Measurements from ENCODE around the gene HYPK. TPM values are rescaled to one million over a fixed set of nuclear protein-coding genes. Genes with fewer than 3 reads are reported as not detected.

The HYPK gene
- total RNA-seq, 1 experiment from 2014 or later: 9.4 TPM

DNA sequence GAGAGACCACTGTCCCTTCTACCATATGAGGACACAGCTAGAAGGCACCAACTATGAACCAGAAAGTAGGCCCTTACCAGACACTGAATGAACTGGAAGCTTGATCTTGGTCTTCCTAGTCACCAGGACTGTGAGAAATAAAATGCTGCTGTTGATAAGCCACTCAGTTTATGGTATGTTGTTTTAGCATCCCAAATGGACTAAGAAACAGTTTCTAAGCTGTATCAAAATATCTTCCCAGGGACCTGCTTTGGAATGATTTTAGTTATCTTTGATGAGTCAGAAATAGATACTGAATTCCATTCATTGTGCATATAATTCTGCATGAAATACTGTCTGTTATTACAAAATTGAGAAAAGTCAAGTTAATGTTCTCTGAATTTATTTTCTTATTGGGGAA lies 45.0 kb downstream of the HYPK start:
- Histone ChIP-seq H3K4me3 (no peak overlapping the region), H3K36me3 (peaks cover 80% of the 10 kb centered on the region), H3K9me3 (replicated peaks) (no peaks in the 10 kb centered on the region), H3K27me3 (replicated peaks) (no peaks in the 10 kb centered on the region), H3K27ac (no peak overlapping the region), H3K4me1 (replicated peaks) (no peaks in the 10 kb centered on the region)
- no peak for DNase-seq (ENCODE audit: low read depth in 1 of 2, low spot score in 2 of 2)

DNA sequence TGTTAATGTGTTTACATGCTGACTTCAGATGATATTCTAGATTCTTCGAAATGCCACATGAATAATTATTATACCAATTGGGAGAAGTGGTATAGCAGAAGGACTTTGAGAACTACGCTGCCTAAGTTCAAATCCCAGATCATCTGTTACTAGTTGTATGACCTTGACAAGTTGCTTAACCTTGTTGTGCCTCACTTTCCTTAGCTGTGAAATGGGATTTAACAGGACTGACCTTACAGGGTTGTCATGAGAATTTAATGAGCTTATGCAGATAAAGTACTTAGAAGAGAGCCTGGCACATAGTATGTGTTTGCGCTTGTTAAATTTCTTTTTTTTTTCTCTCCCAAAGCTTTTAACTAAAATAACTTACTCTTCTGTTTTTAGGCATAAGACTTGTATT lies 50.9 kb downstream of the HYPK start:
- DNase-seq (ENCODE audit: low read depth in 1 of 2, low spot score in 2 of 2): no peak
- peaks cover 86% of the 10 kb centered on the region for H3K36me3 ChIP-seq
- no peak overlapping the region for H3K27ac ChIP-seq
- no peaks in the 10 kb centered on the region for H3K9me3 ChIP-seq (replicated peaks)
- no peaks in the 10 kb centered on the region for H3K27me3 ChIP-seq (replicated peaks)
- H3K4me1 ChIP-seq (replicated peaks): no peaks in the 10 kb centered on the region
- H3K4me3 ChIP-seq: no peak overlapping the region

DNA sequence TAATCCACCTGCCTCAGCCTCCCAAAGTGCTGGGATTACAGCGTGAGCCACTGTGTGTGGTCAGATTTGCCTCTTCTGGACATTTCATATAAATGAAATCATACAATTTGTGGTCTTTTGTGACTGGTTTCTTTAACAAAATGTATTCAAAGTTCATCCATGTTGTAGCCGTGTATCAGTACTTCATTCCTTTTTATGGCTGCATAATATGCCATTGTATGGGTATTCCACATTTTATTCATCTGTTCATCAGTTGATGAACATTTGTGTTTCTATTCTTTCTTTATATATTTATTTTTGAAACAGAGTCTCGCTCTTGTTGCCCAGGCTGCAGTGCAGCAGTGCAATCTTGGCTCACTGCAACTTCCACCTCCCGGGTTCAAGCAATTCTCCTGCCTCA lies 52.2 kb downstream of the HYPK start:
- no peak for DNase-seq (ENCODE audit: low read depth in 1 of 2, low spot score in 2 of 2)
- H3K36me3 ChIP-seq: peaks cover 83% of the 10 kb centered on the region
- no peak overlapping the region for H3K27ac ChIP-seq
- no peak overlapping the region for H3K4me3 ChIP-seq
- H3K27me3 ChIP-seq (replicated peaks): no peaks in the 10 kb centered on the region
- no peaks in the 10 kb centered on the region for H3K4me1 ChIP-seq (replicated peaks)
- H3K9me3 ChIP-seq (replicated peaks): no peaks in the 10 kb centered on the region

Other genes with a start within 250 kb of the HYPK start
- gene PPIP5K1, start 210.4 kb upstream of the HYPK start, total RNA-seq (2014; rRNA removed; shearing (Covaris generic)): 8.6 and 18.8 TPM in 2 replicates
- gene CKMT1B, start 206.6 kb upstream of the HYPK start, total RNA-seq (2014; rRNA removed; shearing (Covaris generic)): not detected in 2 replicates
- gene STRC, start 181.8 kb upstream of the HYPK start, total RNA-seq (2014; rRNA removed; shearing (Covaris generic)): not detected in 2 replicates
- gene CATSPER2, start 151.8 kb upstream of the HYPK start, total RNA-seq (2014; rRNA removed; shearing (Covaris generic)): 0.26 and 1.3 TPM in 2 replicates
- gene CKMT1A, start 106.7 kb upstream of the HYPK start, total RNA-seq (2014; rRNA removed; shearing (Covaris generic)): not detected in 2 replicates
- 177 and 211 TPM in 2 replicates for gene PDIA3, start 54.2 kb upstream of the HYPK start, total RNA-seq (2014; rRNA removed; shearing (Covaris generic))
- 2.2 and 2.8 TPM in 2 replicates for gene ELL3, start 23.6 kb upstream of the HYPK start, total RNA-seq (2014; rRNA removed; shearing (Covaris generic))
- gene SERF2, start 8.3 kb upstream of the HYPK start, total RNA-seq (2014; rRNA removed; shearing (Covaris generic)): 1,081 and 1,697 TPM in 2 replicates
- not detected in 2 replicates for gene SERINC4, start 379 bp upstream of the HYPK start, total RNA-seq (2014; rRNA removed; shearing (Covaris generic))
- 40.1 and 55.3 TPM in 2 replicates for gene MFAP1, start 24.1 kb downstream of the HYPK start, total RNA-seq (2014; rRNA removed; shearing (Covaris generic))
- gene WDR76, start 26.4 kb downstream of the HYPK start, total RNA-seq (2014; rRNA removed; shearing (Covaris generic)): 56.1 and 77.0 TPM in 2 replicates